Upper lobe of left lung (tissue), 4 donors: ENCODE measurements around the gene MYOD1.

Source experiments
- CTCF ChIP-seq, 6 experiments: fragments of 450-650 bp in 4 of 6; fragments of 200-600 bp in 2 of 6; sonication (generic) in 2 of 6; IDR thresholded peaks; one replicate each; pipeline ENCODE4 v1.5.1; 2016 to 2019; ENCODE audit warnings: antibody characterized with exemption in 6 of 6
- POLR2A ChIP-seq, 4 donors: fragments of 450-650 bp; IDR thresholded peaks; one replicate each; pipeline ENCODE4 v1.5.1; 2016 to 2017; ENCODE audit warnings: antibody characterized with exemption in 4 of 4, mild to moderate bottlenecking in 2 of 4
- POLR2AphosphoS5 ChIP-seq, 2 donors: sonication (generic); formaldehyde crosslinking; IDR thresholded peaks; one replicate each; pipeline ENCODE4 v1.5.1; 2017; ENCODE audit warnings: antibody characterized with exemption in 2 of 2

GRCh38 chr11:17730608-17731462 is 11.5 kb downstream of the MYOD1 start:
- TF ChIP-seq CTCF (IDR thresholded peaks at IDR 0.05) (peak in 5 of 6 experiments; percentile 65 to 83 (median 74)), POLR2A (IDR thresholded peaks at IDR 0.05) (no peak), POLR2AphosphoS5 (IDR thresholded peaks at IDR 0.05) (no peak)
